ENCODE measurements around the gene CALN1.
"Not testable (repeated sequence)": the region's sequence is repeated elsewhere in the genome, so short reads cannot be mapped to it uniquely, and the experiment has no call there.

CALN1 gene

GRCh38 chr7:72267291-72267800 is 144.8 kb downstream of the CALN1 start:
- DNase-seq (ENCODE audit: low read depth, low spot score), result no peak

GRCh38 chr7:72266771-72267170 is 145.4 kb downstream of the CALN1 start:
- no peak for DNase-seq (ENCODE audit: low read depth, low spot score)

GRCh38 chr7:72265071-72265904 is 146.8 kb downstream of the CALN1 start:
- no peak for DNase-seq (ENCODE audit: low read depth, low spot score)

GRCh38 chr7:72260406-72260805 is 151.7 kb downstream of the CALN1 start:
- no peak for DNase-seq (ENCODE audit: low read depth, low spot score)

- DNase-seq (ENCODE audit: low read depth, low spot score), result no peak
These were observed 154.1 kb downstream of the CALN1 start for GRCh38 chr7:72258074-72258473.

- DNase-seq (ENCODE audit: low read depth, low spot score), result no peak
These were observed 157.7 kb downstream of the CALN1 start for GRCh38 chr7:72254455-72254854.

GRCh38 chr7:72249106-72249505 is 163.0 kb downstream of the CALN1 start:
- no peak for DNase-seq (ENCODE audit: low read depth, low spot score)

GRCh38 chr7:72244826-72245398 is 167.2 kb downstream of the CALN1 start:
- DNase-seq (ENCODE audit: low read depth, low spot score), result no peak

- DNase-seq (ENCODE audit: low read depth, low spot score), result no peak
These were observed 168.8 kb downstream of the CALN1 start for GRCh38 chr7:72243329-72243728.

- DNase-seq (ENCODE audit: low read depth, low spot score), result no peak
These were observed 176.8 kb downstream of the CALN1 start for GRCh38 chr7:72235351-72235750.

- no peak for DNase-seq (ENCODE audit: low read depth, low spot score)
These were observed 178.1 kb downstream of the CALN1 start for GRCh38 chr7:72234086-72234485.

GRCh38 chr7:72230281-72230680 is 181.9 kb downstream of the CALN1 start:
- no peak for DNase-seq (ENCODE audit: low read depth, low spot score)

GRCh38 chr7:72223351-72223750 is 188.8 kb downstream of the CALN1 start:
- no peak for DNase-seq (ENCODE audit: low read depth, low spot score)

GRCh38 chr7:72222136-72222535 is 190.0 kb downstream of the CALN1 start:
- no peak for DNase-seq (ENCODE audit: low read depth, low spot score)

GRCh38 chr7:72219500-72219899 is 192.6 kb downstream of the CALN1 start:
- DNase-seq (ENCODE audit: low read depth, low spot score), result no peak

- DNase-seq (ENCODE audit: low read depth, low spot score), result no peak
These were observed 195.0 kb downstream of the CALN1 start for GRCh38 chr7:72217151-72217550.

- DNase-seq (ENCODE audit: low read depth, low spot score), result no peak
These were observed 198.4 kb downstream of the CALN1 start for GRCh38 chr7:72213769-72214168.

GRCh38 chr7:72213081-72213480 is 199.1 kb downstream of the CALN1 start:
- DNase-seq (ENCODE audit: low read depth, low spot score), result no peak

GRCh38 chr7:72211175-72211574 is 201.0 kb downstream of the CALN1 start:
- DNase-seq (ENCODE audit: low read depth, low spot score), result no peak

GRCh38 chr7:72209006-72209405 is 203.1 kb downstream of the CALN1 start:
- DNase-seq (ENCODE audit: low read depth, low spot score), result not testable (repeated sequence)

GRCh38 chr7:72196176-72196575 is 216.0 kb downstream of the CALN1 start:
- no peak for DNase-seq (ENCODE audit: low read depth, low spot score)

- DNase-seq (ENCODE audit: low read depth, low spot score), result no peak
These were observed 221.2 kb downstream of the CALN1 start for GRCh38 chr7:72190919-72191318.

- no peak for DNase-seq (ENCODE audit: low read depth, low spot score)
These were observed 222.0 kb downstream of the CALN1 start for GRCh38 chr7:72190146-72190545.

Measured in activated naive CD8-positive, alpha-beta T cell treated with anti-CD3 and anti-CD28 coated beads, Interleukin-2, amount 50 U/mL, for 16 hours (primary cell).